HepG2 (cell line): ENCODE data around the gene UGT2A3. TPM values are rescaled to one million over a fixed set of nuclear protein-coding genes. Genes with fewer than 3 reads are reported as not detected.

Experiments
- JUNB ChIP-seq: sonication (generic); formaldehyde crosslinking; IDR thresholded peaks from 2 replicates; pipeline ENCODE4 v1.8.0; 2022; ENCODE audit warnings: missing genetic modification reagents, mild to moderate bottlenecking, borderline replicate concordance
- MAFK ChIP-seq, 2 experiments: IDR thresholded peaks in 1 of 2; conservative IDR thresholded peaks in 1 of 2; 2 replicates each; pipeline ENCODE4 v1.6.1; 2011; ENCODE audit warnings: improper control_type of control experiment in 2 of 2, low read length in 2 of 2
- MIXL1 ChIP-seq: IDR thresholded peaks from 2 replicates; pipeline ENCODE4 v1.6.1; 2016
- RXRB ChIP-seq: IDR thresholded peaks from 2 replicates; pipeline ENCODE4 v1.6.1; 2016; ENCODE audit warnings: borderline replicate concordance, missing genetic modification reagents, missing compliant biosample characterization
- SIN3A ChIP-seq: IDR thresholded peaks from 2 replicates; pipeline ENCODE4 v1.6.1; 2011; ENCODE audit warnings: low read depth, mild to moderate bottlenecking, control low read depth, low read length, borderline replicate concordance
- ZBTB38 ChIP-seq: sonication (generic); formaldehyde crosslinking; IDR thresholded peaks from 2 replicates; pipeline ENCODE4 v1.5.1; 2020; ENCODE audit warnings: mild to moderate bottlenecking, missing genetic modification reagents
- ZFP36L2 ChIP-seq: sonication (generic); formaldehyde crosslinking; IDR thresholded peaks from 2 replicates; pipeline ENCODE4 v1.4.0; 2020; ENCODE audit warnings: missing genetic modification reagents
- ZNF34 ChIP-seq: sonication (generic); formaldehyde crosslinking; IDR thresholded peaks from 2 replicates; pipeline ENCODE4 v1.4.0; 2020; ENCODE audit warnings: mild to moderate bottlenecking, missing genetic modification reagents, borderline replicate concordance
- ZNF382 ChIP-seq: sonication (generic); formaldehyde crosslinking; IDR thresholded peaks from 2 replicates; pipeline ENCODE4 v1.5.0; 2020; ENCODE audit warnings: missing genetic modification reagents, mild to moderate bottlenecking, borderline replicate concordance
- ZNF7 ChIP-seq: IDR thresholded peaks from 2 replicates; pipeline ENCODE4 v1.6.1; 2016; ENCODE audit warnings: missing biosample characterization, missing genetic modification reagents
- ZNF703 ChIP-seq: sonication (generic); formaldehyde crosslinking; IDR thresholded peaks from 2 replicates; pipeline ENCODE4 v1.5.1; 2020; ENCODE audit warnings: missing genetic modification reagents, mild to moderate bottlenecking, moderate library complexity, borderline replicate concordance
- polyA plus RNA-seq, 8 experiments: library from polyadenylated mRNA; depleted of rRNA in 3 of 8; stranded (reverse) in 7 of 8; unstranded in 1 of 8; fragments of >200 nt; fragmentation: Illumina TruSeq in 4 of 8; extraction: Trizol in 4 of 8; gene quantifications; 2 replicates each; pipeline versions ENCODE4 v1.2.1 to v1.2.3, GENCODE V29; 2011 to 2016; ENCODE audit warnings: low read depth in 4 of 8, missing spikeins in 1 of 8, mixed read lengths in 1 of 8; ENCODE audit not compliant: insufficient read depth in 1 of 8
- total RNA-seq, 5 experiments: library from RNA; depleted of rRNA; stranded (reverse); fragments of >200 nt; fragmentation: Illumina TruSeq; extraction: Trizol; gene quantifications; 2 replicates each; pipeline ENCODE4 v1.2.3, GENCODE V29; 2016; ENCODE audit warnings: low read depth in 1 of 5
- TF ChIP-seq, protein P1 (sequence below), 2 experiments: sonication (generic) in 1 of 2; formaldehyde crosslinking in 1 of 2; IDR thresholded peaks; 2 replicates each; pipeline versions ENCODE4 v1.6.1 to v1.9.0; 2014 to 2022; ENCODE audit warnings: antibody characterized with exemption in 1 of 2, borderline replicate concordance in 1 of 2, inconsistent platforms in 1 of 2, low read depth in 1 of 2, missing genetic modification reagents in 1 of 2
- TF ChIP-seq, protein P2 (sequence below): IDR thresholded peaks from 2 replicates; pipeline ENCODE4 v1.6.1; 2018; ENCODE audit warnings: missing genetic modification reagents
- TF ChIP-seq, protein P3 (sequence below): sonication (generic); formaldehyde crosslinking; IDR thresholded peaks from 2 replicates; pipeline ENCODE4 v1.5.0; 2020; ENCODE audit warnings: missing genetic modification reagents
- TF ChIP-seq, protein P4 (sequence below): IDR thresholded peaks from 2 replicates; pipeline ENCODE4 v1.6.1; 2018; ENCODE audit warnings: missing genetic modification reagents, mild to moderate bottlenecking, missing compliant biosample characterization

UGT2A3 gene
- total and polyA plus RNA-seq, 2 of the 13 experiments (the other 11 are each of a cell fraction or from before 2014, with no cell fraction given), result 61.3 to 97.2 TPM

DNA sequence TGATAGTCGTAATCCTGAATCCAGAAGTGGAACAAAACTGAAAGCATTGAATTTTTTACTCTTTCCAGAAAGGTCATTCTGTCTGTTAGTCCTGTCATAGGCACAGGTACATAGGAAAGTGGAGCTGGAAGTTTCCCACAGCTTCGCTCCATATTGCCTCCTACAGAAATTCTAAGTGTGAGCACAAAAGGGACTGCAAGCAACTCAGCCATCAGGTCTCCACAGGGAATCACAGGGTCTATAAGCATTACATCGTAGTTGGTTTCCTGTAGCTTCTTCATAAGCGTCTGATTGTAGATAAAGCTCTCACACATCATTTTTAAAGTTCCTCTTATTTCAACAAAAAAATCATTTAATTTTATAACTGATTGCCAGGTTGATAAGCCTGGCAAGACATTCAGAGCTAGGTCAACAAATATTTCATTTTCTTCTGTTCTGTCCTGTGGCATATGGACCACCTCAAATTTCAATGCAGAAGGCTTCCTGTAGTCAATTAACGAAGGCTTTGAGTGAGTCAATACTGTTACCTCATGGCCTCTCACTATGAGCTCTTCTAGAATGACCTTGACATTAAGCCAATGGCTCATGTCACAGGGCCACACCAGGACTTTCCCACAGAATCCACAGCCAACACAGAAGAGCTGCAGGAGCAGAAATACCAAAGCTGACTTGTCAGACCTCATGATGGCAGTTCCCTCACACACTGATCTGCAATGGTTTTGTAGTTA is at the start of gene UGT2A3 (continued):
- no peak for TF ChIP-seq ZNF703 (CRISPR knock-in tag)
- peak in 1 of 2 experiments; percentile 33; a peak in 1 of 4 replicates for TF ChIP-seq MAFK (conservative IDR thresholded peaks at IDR 0.05 in 1 of 2, IDR thresholded peaks at IDR 0.05 in 1 of 2; ENCODE audit: low read length in 2 of 2)
- peak; percentile 98 for TF ChIP-seq MIXL1
- TF ChIP-seq, protein P1, sequence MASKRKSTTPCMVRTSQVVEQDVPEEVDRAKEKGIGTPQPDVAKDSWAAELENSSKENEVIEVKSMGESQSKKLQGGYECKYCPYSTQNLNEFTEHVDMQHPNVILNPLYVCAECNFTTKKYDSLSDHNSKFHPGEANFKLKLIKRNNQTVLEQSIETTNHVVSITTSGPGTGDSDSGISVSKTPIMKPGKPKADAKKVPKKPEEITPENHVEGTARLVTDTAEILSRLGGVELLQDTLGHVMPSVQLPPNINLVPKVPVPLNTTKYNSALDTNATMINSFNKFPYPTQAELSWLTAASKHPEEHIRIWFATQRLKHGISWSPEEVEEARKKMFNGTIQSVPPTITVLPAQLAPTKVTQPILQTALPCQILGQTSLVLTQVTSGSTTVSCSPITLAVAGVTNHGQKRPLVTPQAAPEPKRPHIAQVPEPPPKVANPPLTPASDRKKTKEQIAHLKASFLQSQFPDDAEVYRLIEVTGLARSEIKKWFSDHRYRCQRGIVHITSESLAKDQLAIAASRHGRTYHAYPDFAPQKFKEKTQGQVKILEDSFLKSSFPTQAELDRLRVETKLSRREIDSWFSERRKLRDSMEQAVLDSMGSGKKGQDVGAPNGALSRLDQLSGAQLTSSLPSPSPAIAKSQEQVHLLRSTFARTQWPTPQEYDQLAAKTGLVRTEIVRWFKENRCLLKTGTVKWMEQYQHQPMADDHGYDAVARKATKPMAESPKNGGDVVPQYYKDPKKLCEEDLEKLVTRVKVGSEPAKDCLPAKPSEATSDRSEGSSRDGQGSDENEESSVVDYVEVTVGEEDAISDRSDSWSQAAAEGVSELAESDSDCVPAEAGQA (IDR thresholded peaks at IDR 0.05; ENCODE audit: low read depth), result 0 out of 2 replicates have a peak, but pooled peaks have one; percentile 36
- TF ChIP-seq, protein P1 (CRISPR knock-in tag; IDR thresholded peaks at IDR 0.05; ENCODE audit: borderline replicate concordance), result no peak
- no peak for TF ChIP-seq ZNF382
- 0 out of 2 replicates have a peak, but pooled peaks have one; percentile 7 for TF ChIP-seq SIN3A
- peak; percentile 95 for TF ChIP-seq RXRB (CRISPR knock-in tag)
- peak; percentile 96 for TF ChIP-seq ZNF7 (CRISPR knock-in tag)
- no peak for TF ChIP-seq JUNB (CRISPR knock-in tag)
- TF ChIP-seq ZNF34, result no peak
- TF ChIP-seq ZFP36L2, result no peak
- TF ChIP-seq, protein P2, sequence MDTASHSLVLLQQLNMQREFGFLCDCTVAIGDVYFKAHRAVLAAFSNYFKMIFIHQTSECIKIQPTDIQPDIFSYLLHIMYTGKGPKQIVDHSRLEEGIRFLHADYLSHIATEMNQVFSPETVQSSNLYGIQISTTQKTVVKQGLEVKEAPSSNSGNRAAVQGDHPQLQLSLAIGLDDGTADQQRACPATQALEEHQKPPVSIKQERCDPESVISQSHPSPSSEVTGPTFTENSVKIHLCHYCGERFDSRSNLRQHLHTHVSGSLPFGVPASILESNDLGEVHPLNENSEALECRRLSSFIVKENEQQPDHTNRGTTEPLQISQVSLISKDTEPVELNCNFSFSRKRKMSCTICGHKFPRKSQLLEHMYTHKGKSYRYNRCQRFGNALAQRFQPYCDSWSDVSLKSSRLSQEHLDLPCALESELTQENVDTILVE (CRISPR knock-in tag), result peak; percentile 77
- no peak for TF ChIP-seq ZBTB38 (CRISPR knock-in tag)
- TF ChIP-seq, protein P3, sequence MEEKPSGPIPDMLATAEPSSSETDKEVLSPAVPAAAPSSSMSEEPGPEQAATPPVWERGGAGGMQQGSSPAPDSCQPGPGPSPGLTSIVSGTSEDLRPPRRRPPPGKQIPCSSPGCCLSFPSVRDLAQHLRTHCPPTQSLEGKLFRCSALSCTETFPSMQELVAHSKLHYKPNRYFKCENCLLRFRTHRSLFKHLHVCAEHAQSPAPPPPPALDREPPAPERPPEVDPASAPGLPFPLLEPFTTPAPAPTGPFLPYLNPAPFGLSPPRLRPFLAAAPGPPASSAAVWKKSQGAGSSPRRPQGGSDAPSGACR (CRISPR knock-in tag), result peak; percentile 89; the same call in 1 of the 2 replicates
- TF ChIP-seq, protein P4, sequence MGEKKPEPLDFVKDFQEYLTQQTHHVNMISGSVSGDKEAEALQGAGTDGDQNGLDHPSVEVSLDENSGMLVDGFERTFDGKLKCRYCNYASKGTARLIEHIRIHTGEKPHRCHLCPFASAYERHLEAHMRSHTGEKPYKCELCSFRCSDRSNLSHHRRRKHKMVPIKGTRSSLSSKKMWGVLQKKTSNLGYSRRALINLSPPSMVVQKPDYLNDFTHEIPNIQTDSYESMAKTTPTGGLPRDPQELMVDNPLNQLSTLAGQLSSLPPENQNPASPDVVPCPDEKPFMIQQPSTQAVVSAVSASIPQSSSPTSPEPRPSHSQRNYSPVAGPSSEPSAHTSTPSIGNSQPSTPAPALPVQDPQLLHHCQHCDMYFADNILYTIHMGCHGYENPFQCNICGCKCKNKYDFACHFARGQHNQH (CRISPR knock-in tag), result peak; percentile 89
